Heart right ventricle (tissue), 16 donors: ENCODE data around the gene KRTAP10-12. TPM values are rescaled to one million over a fixed set of nuclear protein-coding genes. Genes with fewer than 3 reads are reported as not detected.
A peak's percentile ranks its signal among the peaks of the same experiment; 100 is the strongest.

Experiments
- ATAC-seq, 8 donors: fragments of 200-7000 bp; cut with Tn5 transposase; one replicate each; pipeline ENCODE4 v1.9.1; 2020; ENCODE audit warnings: mild to moderate bottlenecking in 8 of 8, moderate library complexity in 8 of 8, moderate number of reproducible peaks in 1 of 8
- DNase-seq, 2 donors: peaks; one replicate each; pipeline ENCODE4 v3.0.0-alpha.2; 2020
- H3K27ac ChIP-seq, 10 donors: fragments of 200-600 bp; sonication (generic) in 2 of 10; one replicate each; pipeline versions ENCODE4 v1.5.0 to v1.8.0; 2020 to 2022; ENCODE audit warnings: mild to moderate bottlenecking in 3 of 10
- H3K27me3 ChIP-seq, 7 donors: fragments of 200-600 bp; one replicate each; pipeline ENCODE4 v1.8.0; 2021 to 2022; ENCODE audit warnings: mild to moderate bottlenecking in 2 of 7
- H3K36me3 ChIP-seq, 9 donors: fragments of 200-600 bp; sonication (generic) in 1 of 9; one replicate each; pipeline versions ENCODE4 v1.5.0 to v1.8.0; 2020 to 2022; ENCODE audit warnings: mild to moderate bottlenecking in 2 of 9
- H3K4me1 ChIP-seq, 9 donors: fragments of 200-600 bp; sonication (generic) in 1 of 9; one replicate each; pipeline versions ENCODE4 v1.5.0 to v1.8.0; 2020 to 2022; ENCODE audit warnings: mild to moderate bottlenecking in 4 of 9
- H3K4me3 ChIP-seq, 10 donors: fragments of 200-600 bp; sonication (generic) in 2 of 10; one replicate each; pipeline versions ENCODE4 v1.5.0 to v1.8.0; 2020 to 2022; ENCODE audit warnings: mild to moderate bottlenecking in 7 of 10, moderate library complexity in 2 of 10
- H3K9me3 ChIP-seq, 11 donors: fragments of 200-600 bp in 10 of 11; sonication (generic) in 2 of 11; one replicate each; pipeline versions ENCODE4 v1.5.0 to v1.8.0; 2013 to 2022; ENCODE audit warnings: mild to moderate bottlenecking in 2 of 11, control low read depth in 1 of 11, moderate library complexity in 1 of 11
- CTCF ChIP-seq, 9 donors: fragments of 200-600 bp; sonication (generic) in 2 of 9; IDR thresholded peaks; one replicate each; pipeline versions ENCODE4 v1.5.0 to v1.8.0; 2021 to 2022; ENCODE audit warnings: antibody characterized with exemption in 9 of 9, mild to moderate bottlenecking in 5 of 9, moderate library complexity in 1 of 9
- WGBS, 2 donors: extraction: QIAGEN DNeasy Blood & Tissue Kit; methylation state at CpG; one replicate each; pipeline ENCODE4 v1.1.7; 2013; ENCODE audit warnings: inconsistent platforms in 1 of 2; 5-methylcytosine and 5-hydroxymethylcytosine counted together
- intact Hi-C, 10 donors: fragments of 100-400 bp; cut with DNase I; formaldehyde crosslinking; loops; one replicate each; pipeline versions ENCODE4 v1.11.1 to v1.14.2; 2022
- polyA plus RNA-seq, 2 donors: library from polyadenylated mRNA; stranded (reverse); fragments of 200-250 nt; gene quantifications; one replicate each; pipeline ENCODE4 v1.2.3, GENCODE V29; 2013
- total RNA-seq, 10 donors: library from RNA; stranded (reverse); fragmentation: NEBNext Ultra II Directional in 3 of 10; extraction: Animal tissue kit (Norgen Biotek cat#: 25700) in 3 of 10; gene quantifications; one replicate each; pipeline versions ENCODE4 v1.2.1 to v1.2.4, GENCODE V29; 2021 to 2023
- donor health status: Arrhythmogenic right ventricular cardiomyopathy.
- donor health status: ischemic (EF 13 %, LVEDD 7.1; RV severe dilation, severe dysfunction).
- donor health status: healthy with polysubstance abuse.
- donor health status: DM: no; HTN: yes; CAD: no.
- donor health status: DM: no; HTN: no; CAD: no.
- donor health status: ischemic (EF 25% LVEDD 6.9; RV normal size, moderate dysfunction).
- donor health status: ischemic (EF 25% LVEDD 5.7; RV mildly dilated, moderate dysfunction).
- donor health status: healthy.
- donor health status: DM: yes; HTN: yes; CAD: no.
- donor health status: Ischemic cardiomyopathy.
- donor health status: ischemic (EF 35%, LVEDD 5.7; RV mildly dilated, moderate dysfunction).
- donor health status: nonischemic (EF 11% LVEDD 7.7; RV severe dilation, severe dysfunction).
- donor health status: DM: yes; HTN: yes; CAD: no.
- donor health status: PGD.
- donor health status: ischemic (EF 29% LVEDD 5.4; RV normal size, mild dysfunction).
- donor health status: nonischemic (EF 23%, LVEDD 6.1; RV moderate dilation, normal function).

KRTAP10-12 gene
- total and polyA plus RNA-seq, 12 donors, result not detected

- WGBS, 2 donors, result 86 to 88% methylated on average over 20 of the region's 20 CpGs
- H3K4me1 ChIP-seq, result no peaks in the 10 kb centered on the region
- no peak overlapping the region for H3K27ac ChIP-seq
- H3K27me3 ChIP-seq, result peaks cover 0 to 34% (median 16%) of the 10 kb centered on the region in 7 donors
- DNase-seq (no peak), ATAC-seq (no peak)
- peaks cover 0 to 8% (median under 1%) of the 10 kb centered on the region in 11 donors for H3K9me3 ChIP-seq
- H3K4me3 ChIP-seq, result no peak overlapping the region
- no peak for TF ChIP-seq CTCF (IDR thresholded peaks at IDR 0.05)
- H3K36me3 ChIP-seq, result no peaks in the 10 kb centered on the region
- intact Hi-C loops, result no loop called here
Observed at GRCh38 chr21:44650265-44650972, 46.6 kb upstream of the KRTAP10-12 start.

GRCh38 chr21:44650973-44651675 lies 45.8 kb upstream of the KRTAP10-12 start:
- intact Hi-C loops, result no loop called here
- TF ChIP-seq CTCF (IDR thresholded peaks at IDR 0.05), result no peak
- WGBS, 2 donors, result 84 to 90% methylated on average over 12 of the region's 12 CpGs
- Histone ChIP-seq H3K36me3 (no peaks in the 10 kb centered on the region), H3K9me3 (peaks cover 0 to 7% (median 2%) of the 10 kb centered on the region in 11 donors), H3K4me1 (no peaks in the 10 kb centered on the region), H3K27me3 (peaks cover 0 to 34% (median 15%) of the 10 kb centered on the region in 7 donors), H3K27ac (no peak overlapping the region), H3K4me3 (no peak overlapping the region)
- ATAC-seq, result no peak
- DNase-seq, result no peak

GRCh38 chr21:44653123-44653522 lies 43.8 kb upstream of the KRTAP10-12 start:
- H3K36me3 ChIP-seq, result no peaks in the 10 kb centered on the region
- no peaks in the 10 kb centered on the region for H3K4me1 ChIP-seq
- no peak for TF ChIP-seq CTCF (IDR thresholded peaks at IDR 0.05)
- no peak for ATAC-seq
- H3K4me3 ChIP-seq, result no peak overlapping the region
- H3K27me3 ChIP-seq, result peaks cover 0 to 28% (median 6%) of the 10 kb centered on the region in 7 donors
- peaks cover 0 to 20% (median 4%) of the 10 kb centered on the region in 11 donors for H3K9me3 ChIP-seq
- WGBS, 2 donors, result 63 to 65% methylated on average over 14 of the region's 14 CpGs
- DNase-seq, result no peak
- no peak overlapping the region for H3K27ac ChIP-seq
- intact Hi-C loops, result no loop called here

GRCh38 chr21:44653656-44654575 lies 43.1 kb upstream of the KRTAP10-12 start:
- intact Hi-C loops, result no loop called here
- H3K27me3 ChIP-seq, result peaks cover 0 to 28% (median under 1%) of the 10 kb centered on the region in 7 donors

More at GRCh38 chr21:44653656-44654575, 43.1 kb upstream of the KRTAP10-12 start:
- no peak for TF ChIP-seq CTCF (IDR thresholded peaks at IDR 0.05)
- Histone ChIP-seq H3K36me3 (no peaks in the 10 kb centered on the region), H3K4me3 (no peak overlapping the region), H3K9me3 (peaks cover 0 to 20% (median 4%) of the 10 kb centered on the region in 11 donors), H3K4me1 (no peaks in the 10 kb centered on the region), H3K27ac (peak overlapping the region in 1 of 10 donors; percentile 69)
- WGBS, 2 donors, result 67 to 73% methylated on average over 17 of the region's 17 CpGs
- ATAC-seq, result peak in 1 of 8 donors; percentile 9
- no peak for DNase-seq
